GM19351 (cell line): ENCODE measurements around the gene HOXC12.

Experiments
- ATAC-seq: cut with Tn5 transposase; IDR thresholded peaks from one replicate; pipeline ENCODE4 v1.9.1; 2021; ENCODE audit warnings: mild to moderate bottlenecking, moderate library complexity; ENCODE audit not compliant: unreplicated experiment

Gene HOXC12

GRCh38 chr12:53982648-53983567 lies 28.2 kb downstream of the HOXC12 start:
- ATAC-seq, result no peak

- no peak for ATAC-seq
Measured at GRCh38 chr12:53983568-53983949, 28.9 kb downstream of the HOXC12 start.

GRCh38 chr12:53983950-53984572 lies 29.4 kb downstream of the HOXC12 start:
- no peak for ATAC-seq

- ATAC-seq, result peak; percentile 47
Measured at GRCh38 chr12:53984901-53985691, 30.4 kb downstream of the HOXC12 start, which contains the start of gene HOXC10. HOXC10 (plus strand) TSS chr12:53985146; CDS start chr12:53985260, 114 bp downstream.

- ATAC-seq, result no peak
Measured at GRCh38 chr12:53985692-53985993, 30.9 kb downstream of the HOXC12 start.

GRCh38 chr12:53985994-53986685 lies 31.4 kb downstream of the HOXC12 start:
- ATAC-seq, result no peak

GRCh38 chr12:53986686-53987483 lies 32.2 kb downstream of the HOXC12 start:
- no peak for ATAC-seq

- ATAC-seq, result no peak
Measured at GRCh38 chr12:53987787-53988230, 33.1 kb downstream of the HOXC12 start.

GRCh38 chr12:53988541-53989226 lies 34.0 kb downstream of the HOXC12 start:
- no peak for ATAC-seq

- ATAC-seq, result no peak
Measured at GRCh38 chr12:53989227-53990113, 34.8 kb downstream of the HOXC12 start.

GRCh38 chr12:53990311-53991076 lies 35.8 kb downstream of the HOXC12 start:
- ATAC-seq, result no peak

- ATAC-seq, result no peak
Measured at GRCh38 chr12:53991077-53991460, 36.4 kb downstream of the HOXC12 start.

- no peak for ATAC-seq
Measured at GRCh38 chr12:53992377-53992889, 37.7 kb downstream of the HOXC12 start.

- no peak for ATAC-seq
Measured at GRCh38 chr12:53993162-53994008, 38.7 kb downstream of the HOXC12 start.

GRCh38 chr12:53994009-53994263 lies 39.2 kb downstream of the HOXC12 start:
- ATAC-seq, result no peak

GRCh38 chr12:53994264-53995001 lies 39.7 kb downstream of the HOXC12 start:
- no peak for ATAC-seq
